ENCODE results near the gene RRAGA. TPM values are rescaled to one million over a fixed set of nuclear protein-coding genes. Genes with fewer than 3 reads are reported as not detected.

The RRAGA gene
- total RNA-seq: 68.5 TPM

GRCh38 chr9:19048966-19049916 is at the start of gene RRAGA:
Gene RRAGA (plus strand): TSS chr9:19049427. CDS start chr9:19049660, 233 bp downstream.

GRCh38 chr9:19033015-19033414 is 16.2 kb upstream of the RRAGA start, which contains the start of gene SAXO1:
Gene SAXO1 (minus strand): TSS chr9:19033209. CDS start chr9:19032908, 301 bp downstream.

Small RNA genes lying within 50 kb of the gene (small RNA-seq; reads per million reads assigned to genes)
- gene RF00019 (ENCODE audit: low replicate concordance) (not detected), gene RNU6-264P (ENCODE audit: low replicate concordance) (not detected), gene SCARNA8 (ENCODE audit: low replicate concordance) (15.0 reads per million, percentile 95 among the genes with 10 or more reads in this experiment)

Other genes with a start within 250 kb of the RRAGA start
- 0.93 TPM for gene SAXO1, start 16.2 kb upstream of the RRAGA start, total RNA-seq
- 10.4 TPM for gene HAUS6, start 53.5 kb downstream of the RRAGA start, total RNA-seq
- gene PLIN2, start 78.1 kb downstream of the RRAGA start, total RNA-seq: 77.8 TPM
- 95.2 TPM for gene DENND4C, start 181.3 kb downstream of the RRAGA start, total RNA-seq